ENCODE data around the gene CLDN12.

CLDN12 gene

GRCh38 chr7:90433221-90433620 lies 30.0 kb downstream of the CLDN12 start:
- no peak for ATAC-seq

- no peak for ATAC-seq
These were observed 42.4 kb downstream of the CLDN12 start for GRCh38 chr7:90445633-90446032.

GRCh38 chr7:90446137-90446899 lies 43.1 kb downstream of the CLDN12 start:
- no peak for ATAC-seq

GRCh38 chr7:90453259-90453891 lies 50.1 kb downstream of the CLDN12 start:
- no peak for ATAC-seq

- ATAC-seq, result no peak
These were observed 50.7 kb downstream of the CLDN12 start for GRCh38 chr7:90453931-90454330.

DNA sequence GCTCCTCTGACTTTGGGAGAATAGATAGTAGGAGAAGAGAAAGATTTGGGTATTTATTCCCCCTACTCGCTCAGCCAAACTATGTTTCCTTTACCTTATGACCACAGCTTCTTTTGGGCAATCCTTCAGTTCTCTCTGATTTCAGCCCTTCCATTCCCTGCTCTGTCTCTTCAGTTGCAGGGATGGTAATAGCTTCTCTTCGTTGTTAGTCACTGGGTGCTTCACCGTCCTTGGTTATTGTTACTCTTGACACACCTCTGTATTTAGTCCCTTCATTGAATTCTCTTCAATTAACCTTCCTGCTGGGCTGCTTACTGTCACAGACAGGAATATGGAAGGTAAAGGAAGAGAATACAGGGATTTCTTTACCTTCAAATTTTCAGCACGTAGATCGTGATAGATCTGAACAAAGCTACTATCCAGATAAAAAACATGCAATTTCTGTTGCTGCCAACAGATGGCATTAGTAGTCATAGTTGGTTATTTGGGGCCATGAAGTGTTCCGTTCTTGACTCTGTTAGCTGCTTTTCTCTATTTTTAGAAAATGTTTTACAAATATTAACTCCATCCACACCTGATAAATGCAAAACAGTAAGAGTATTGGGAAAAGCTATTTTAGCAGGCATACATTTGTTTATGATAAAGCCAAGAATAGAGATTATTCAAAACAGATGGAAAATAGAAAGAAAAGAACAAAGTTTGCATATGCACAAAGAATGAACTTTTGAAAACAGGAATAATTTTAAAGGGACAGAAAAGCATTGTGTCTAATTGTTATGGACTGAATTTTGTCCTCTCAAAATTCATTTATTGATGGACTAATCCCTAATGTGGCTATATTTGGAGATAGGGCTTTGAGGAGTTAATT lies 52.1 kb downstream of the CLDN12 start:
- ATAC-seq, result peak in 1 of 2 donors; percentile 13

GRCh38 chr7:90458104-90458503 lies 54.8 kb downstream of the CLDN12 start:
- ATAC-seq, result no peak

DNA sequence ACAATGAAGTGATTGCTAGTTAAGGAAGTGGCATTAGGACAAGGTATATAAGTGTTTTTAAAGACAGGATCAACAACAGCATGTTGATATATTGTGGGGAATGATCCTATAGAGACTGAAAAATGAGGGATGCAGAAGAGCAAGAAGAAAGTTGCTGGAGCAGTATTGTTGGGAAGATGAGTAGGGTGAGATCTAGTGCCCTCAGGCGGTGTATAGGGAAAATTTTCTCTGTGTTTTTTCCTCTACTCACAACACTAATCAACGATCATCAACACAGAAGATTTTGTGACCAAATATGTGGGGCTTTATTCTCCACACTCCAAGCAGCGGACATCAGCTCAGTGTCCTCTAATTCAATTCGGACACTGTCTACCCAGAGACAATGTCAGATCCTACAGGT lies 56.6 kb downstream of the CLDN12 start:
- no peak for ATAC-seq

DNA sequence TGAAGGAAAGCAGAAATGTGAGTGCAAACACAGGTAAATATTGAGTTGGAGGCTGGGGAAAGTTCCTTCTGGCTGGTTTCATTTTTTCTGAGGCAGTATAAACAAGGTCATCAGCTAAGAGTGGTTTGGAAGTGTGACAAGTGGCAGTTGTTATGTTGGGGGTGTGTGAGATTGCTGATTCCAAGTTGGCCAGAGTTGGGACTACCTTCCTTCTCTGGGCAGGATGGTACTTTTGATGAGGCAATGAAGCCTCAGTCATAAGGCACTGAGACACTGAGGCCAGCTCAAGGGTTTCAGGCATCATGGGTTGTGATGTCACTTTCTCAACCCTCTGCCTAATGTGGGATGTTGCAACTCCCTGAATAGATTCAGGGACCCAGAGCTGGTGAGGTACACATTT lies 58.0 kb downstream of the CLDN12 start:
- no peak for ATAC-seq

- ATAC-seq, result peak in 1 of 2 donors; percentile 49
These were observed 59.9 kb downstream of the CLDN12 start for GRCh38 chr7:90463151-90463628.

All from activated CD4-positive, CD25-positive, alpha-beta regulatory T cell treated with anti-CD3 and anti-CD28 coated beads, Interleukin-2, amount 50 U/mL, for 24 hours (primary cell).